ENCODE data around the gene TNFRSF12A.
"Not testable (repeated sequence)": the region's sequence is repeated elsewhere in the genome, so short reads cannot be mapped to it uniquely, and the experiment has no call there.

Gene TNFRSF12A

DNA sequence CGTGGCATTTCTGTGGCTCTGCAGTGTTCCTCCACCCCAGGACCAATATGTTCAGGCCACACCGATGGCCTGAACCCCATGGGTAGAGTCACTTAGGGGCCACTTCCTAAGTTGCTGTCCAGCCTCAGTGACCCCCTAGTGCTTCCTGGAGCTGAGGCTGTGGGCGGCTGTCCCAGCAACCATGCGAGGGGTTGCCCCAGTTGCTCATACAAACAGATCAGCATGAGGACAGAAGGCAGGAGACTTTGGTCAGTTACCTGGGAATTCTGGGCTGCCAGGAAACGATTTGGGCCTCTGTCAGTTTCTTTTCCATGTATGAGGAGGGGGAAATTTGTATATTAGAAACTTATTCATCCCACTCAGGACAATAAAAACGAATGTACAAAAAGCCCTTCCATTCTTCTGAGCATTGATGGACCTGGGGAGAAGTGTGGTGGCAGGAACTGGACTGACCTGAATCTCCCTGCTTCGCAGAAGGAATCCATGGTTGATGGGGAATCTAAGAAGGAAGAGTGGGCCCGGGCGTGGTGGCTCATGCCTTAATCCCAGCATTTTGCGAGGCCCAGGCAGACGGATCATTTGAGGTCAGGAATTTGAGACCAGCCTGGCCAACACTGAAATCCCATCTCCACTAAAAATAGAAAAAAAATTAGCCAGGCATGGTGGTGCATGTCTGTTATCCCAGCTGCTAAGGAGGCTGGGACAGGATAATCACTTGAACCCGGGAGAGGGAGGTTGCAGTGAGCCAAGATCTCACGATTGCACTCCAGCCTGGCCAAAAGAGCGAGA lies 40.4 kb downstream of the TNFRSF12A start:
- DNase-seq (ENCODE audit: low read depth in 3 of 3, low spot score in 1 of 3), result no peak

DNA sequence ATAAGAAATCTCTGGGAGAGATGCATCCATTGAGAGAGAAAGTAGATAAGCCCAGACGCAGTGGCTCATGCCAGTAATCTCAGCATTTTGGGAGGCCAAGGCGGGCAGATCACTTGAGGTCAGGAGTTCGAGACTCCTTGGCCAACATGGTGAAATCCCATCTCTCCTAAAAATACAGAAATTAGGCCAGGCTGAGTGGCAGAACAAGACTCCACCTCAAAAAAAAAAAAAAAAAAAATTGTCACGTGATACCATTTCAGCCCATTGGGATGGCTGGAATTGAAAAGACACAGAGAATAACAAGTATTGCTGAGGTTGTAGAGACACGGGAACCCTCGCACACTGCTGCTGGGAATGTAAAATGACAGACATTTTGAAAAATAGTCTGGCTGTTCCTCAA lies 42.4 kb downstream of the TNFRSF12A start:
- DNase-seq (ENCODE audit: low read depth in 3 of 3, low spot score in 1 of 3), result no peak

DNA sequence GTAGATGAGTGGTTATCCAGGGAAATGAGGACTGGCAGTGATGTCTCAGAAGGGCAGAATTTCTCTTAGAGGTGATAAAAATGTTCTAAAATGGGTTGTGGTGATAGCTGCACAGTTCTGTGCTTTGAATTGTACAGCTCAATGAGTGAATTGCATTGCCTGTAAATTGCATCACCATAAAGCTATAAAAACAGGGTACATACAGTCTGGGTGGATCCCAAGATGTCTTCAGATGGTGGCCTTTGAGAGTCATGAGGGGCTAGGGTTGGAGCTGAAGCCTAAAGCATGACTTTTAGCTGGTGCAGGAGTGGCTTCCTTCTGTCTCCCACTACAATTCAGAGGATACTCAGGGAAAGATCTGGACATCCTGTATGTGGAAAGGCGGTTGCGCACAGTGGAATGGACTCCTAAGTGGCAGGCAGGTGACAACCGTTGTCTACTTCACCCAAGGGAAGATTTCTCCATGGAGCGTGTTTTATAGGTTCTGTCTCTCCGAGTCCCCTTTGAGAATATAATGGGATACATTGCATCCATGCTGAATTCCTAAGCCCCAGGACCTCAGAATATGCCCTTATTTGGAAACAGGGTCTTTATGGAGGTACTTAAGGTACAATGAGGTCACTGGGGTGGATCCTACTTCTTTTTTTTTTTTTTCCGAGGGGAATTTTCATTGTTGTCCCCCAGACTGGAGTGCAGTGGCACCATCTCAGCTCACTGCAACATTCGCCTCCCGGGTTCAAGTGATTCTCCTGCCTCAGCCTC lies 43.6 kb downstream of the TNFRSF12A start:
- no peak for DNase-seq (ENCODE audit: low read depth in 3 of 3, low spot score in 1 of 3)

DNA sequence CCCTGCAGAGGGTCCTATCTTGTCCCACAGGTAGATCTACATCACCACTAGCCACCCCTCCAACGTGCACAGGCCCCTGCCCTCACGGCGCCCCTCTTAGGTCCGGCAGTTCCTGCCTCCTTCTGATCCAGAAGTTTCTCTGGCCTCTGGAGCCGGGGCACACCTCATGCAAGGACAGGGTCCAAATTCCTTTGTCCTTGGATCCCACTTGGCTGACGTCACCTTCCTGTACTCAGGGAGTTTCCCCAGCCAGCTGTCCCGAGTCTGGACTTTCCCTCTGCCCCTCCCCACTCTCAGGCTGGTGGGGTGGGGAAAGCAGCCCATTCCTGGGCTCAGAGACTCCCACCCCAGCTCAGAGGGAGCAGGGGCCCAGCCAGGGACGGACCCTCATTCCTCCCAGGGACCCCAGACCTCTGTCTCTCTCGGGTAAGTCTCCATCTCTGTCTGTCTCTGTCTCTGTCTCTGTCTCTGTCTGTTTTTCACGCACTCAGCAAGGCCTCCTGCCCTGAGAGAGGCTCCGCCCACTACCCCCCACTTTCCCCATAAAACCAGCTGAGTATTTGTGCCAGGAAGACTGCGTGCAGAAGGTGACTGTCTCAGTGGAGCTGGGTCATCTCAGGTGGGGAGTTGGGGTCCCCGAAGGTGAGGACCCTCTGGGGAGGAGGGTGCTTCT lies 45.0 kb downstream of the TNFRSF12A start, which contains the start of gene IL32:
TSS of gene IL32 (plus strand) at position 572 of the 673 bp plus-strand sequence. CDS start 172 bp downstream, outside the sequence.
- peak; percentile 38 to 53 (median 48) for DNase-seq (ENCODE audit: low read depth in 3 of 3, low spot score in 1 of 3)

DNA sequence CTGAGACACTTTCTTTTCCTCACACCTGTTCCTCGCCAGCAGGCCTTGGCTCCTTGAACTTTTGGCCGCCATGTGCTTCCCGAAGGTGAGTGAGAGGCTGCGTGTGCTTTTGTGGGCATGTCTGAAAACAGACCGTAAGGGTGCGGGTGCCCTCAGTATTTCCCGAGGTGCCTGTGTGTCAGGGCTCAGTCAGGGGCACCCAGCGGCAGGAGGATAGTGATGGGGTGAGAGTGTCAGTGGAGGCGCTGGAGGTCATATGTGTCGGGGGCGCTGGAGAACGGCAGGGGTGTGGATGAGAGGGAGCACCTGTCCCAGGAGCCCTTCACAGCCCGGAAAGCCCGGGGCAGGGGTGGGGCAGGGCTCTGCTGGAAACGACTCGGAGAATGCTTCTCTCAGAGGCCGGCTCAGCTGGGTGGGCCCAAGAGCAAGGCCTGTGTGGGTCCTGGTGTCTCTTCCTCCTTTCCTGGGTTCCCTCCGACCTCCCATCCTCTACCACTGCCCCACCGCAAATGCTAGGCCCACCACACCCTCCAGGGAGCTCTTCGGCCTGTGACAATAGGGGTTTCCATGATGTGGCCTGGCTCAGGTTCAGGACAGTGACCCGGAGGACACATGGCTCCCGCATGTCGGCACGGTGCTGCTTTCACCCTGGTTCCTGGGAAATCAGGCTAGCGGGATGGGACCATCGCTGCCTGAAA lies 45.7 kb downstream of the TNFRSF12A start:
- DNase-seq (ENCODE audit: low read depth in 3 of 3, low spot score in 1 of 3), result no peak

DNA sequence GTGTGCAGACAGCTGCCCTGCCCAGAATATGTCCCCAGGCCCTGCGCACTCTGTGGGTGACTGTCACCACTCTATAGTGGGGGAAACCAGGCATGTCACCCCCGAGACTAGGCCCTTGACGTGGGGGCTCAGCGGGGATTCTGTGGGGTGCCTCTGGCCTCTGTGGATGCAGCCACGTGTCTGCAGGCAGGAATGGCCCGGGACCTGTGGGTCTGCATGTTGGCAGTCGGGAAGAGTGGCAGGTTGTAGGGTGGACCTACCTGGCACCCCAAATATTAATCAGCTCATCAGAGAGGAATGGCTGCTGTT lies 46.2 kb downstream of the TNFRSF12A start:
- no peak for DNase-seq (ENCODE audit: low read depth in 3 of 3, low spot score in 1 of 3)

DNA sequence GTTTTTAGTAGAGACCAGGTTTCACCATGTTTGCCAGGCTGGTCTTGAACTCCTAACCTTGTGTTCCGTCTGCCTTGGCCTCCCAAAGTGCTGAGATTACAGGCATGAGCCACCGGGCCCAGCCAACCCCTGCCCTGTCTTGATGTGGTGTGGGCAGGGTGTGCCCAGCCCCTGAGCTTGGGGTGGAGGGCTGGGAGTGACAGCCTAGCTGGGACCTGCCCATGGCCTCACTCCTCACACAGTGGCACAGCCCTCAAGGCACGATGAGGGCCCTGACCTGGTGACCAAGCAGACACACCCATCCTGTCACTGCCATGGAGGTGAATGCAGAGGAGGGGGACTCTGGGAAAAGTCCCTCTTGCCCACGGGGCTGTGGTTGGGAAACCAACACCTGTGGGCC lies 48.3 kb downstream of the TNFRSF12A start:
- no peak for DNase-seq (ENCODE audit: low read depth in 3 of 3, low spot score in 1 of 3)

DNA sequence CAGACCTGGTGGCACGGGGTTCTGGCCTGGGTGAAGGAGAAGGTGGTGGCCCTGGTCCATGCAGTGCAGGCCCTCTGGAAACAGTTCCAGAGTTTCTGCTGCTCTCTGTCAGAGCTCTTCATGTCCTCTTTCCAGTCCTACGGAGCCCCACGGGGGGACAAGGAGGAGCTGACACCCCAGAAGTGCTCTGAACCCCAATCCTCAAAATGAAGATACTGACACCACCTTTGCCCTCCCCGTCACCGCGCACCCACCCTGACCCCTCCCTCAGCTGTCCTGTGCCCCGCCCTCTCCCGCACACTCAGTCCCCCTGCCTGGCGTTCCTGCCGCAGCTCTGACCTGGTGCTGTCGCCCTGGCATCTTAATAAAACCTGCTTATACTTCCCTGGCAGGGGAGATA lies 49.0 kb downstream of the TNFRSF12A start:
- not testable (repeated sequence) for DNase-seq (ENCODE audit: low read depth in 3 of 3, low spot score in 1 of 3)

DNA sequence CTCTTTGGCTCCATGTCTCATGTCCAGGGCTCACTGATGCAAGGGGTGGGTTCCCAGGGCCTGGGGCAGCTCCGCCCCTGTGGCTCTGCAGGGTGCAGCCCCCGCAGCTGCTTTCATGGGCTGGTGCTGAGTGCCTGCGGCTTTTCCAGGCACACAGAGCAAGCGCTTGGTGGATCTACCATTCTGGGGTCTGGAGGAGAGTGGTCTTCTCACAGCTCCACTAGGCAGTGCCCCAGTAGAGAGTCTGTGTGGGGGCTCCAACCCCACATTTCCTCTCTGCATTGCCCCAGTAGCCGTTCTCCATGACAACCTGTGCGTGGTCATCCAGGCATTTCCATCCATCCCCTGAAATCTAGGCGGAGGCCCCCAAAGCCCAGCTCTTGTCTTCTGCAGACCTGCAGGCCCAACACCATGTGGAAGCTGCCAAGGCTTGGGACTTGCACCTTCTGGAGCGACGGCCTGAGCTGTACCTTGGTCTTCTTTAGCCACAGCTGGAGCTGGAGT lies 50.5 kb downstream of the TNFRSF12A start:
- no peak for DNase-seq (ENCODE audit: low read depth in 3 of 3, low spot score in 1 of 3)

DNA sequence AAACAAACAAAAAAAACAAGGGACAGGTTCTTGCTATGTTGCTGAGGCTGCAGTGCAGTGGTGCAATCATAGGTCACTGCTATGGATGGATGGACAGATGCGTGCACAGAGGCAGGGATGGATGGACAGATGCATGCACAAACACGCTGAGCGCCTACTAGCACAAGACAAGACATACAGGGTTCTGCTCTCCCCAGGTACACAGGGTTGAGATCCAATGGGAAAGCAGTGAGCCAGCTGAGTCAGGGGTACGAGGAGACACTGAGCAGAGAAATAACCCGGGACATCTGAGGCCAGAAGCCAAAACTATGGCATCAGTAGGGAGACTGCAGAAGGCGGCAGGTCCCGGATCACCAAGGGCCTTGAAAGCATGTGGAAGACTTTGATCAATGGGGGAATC lies 51.5 kb downstream of the TNFRSF12A start:
- DNase-seq (ENCODE audit: low read depth in 3 of 3, low spot score in 1 of 3), result no peak

Data from stimulated activated CD4-positive, alpha-beta T cell treated with anti-CD3 and anti-CD28 coated beads, TNF-alpha, amount 100 ng/mL, for 1 hour (primary cell).